H1 (cell line): ENCODE results near the gene KCNT1. TPM values are rescaled to one million over a fixed set of nuclear protein-coding genes. Genes with fewer than 3 reads are reported as not detected.

Source experiments
- CTCF ChIA-PET: fragments of 300-600 bp; sonication (Branson Sonifier 250); formaldehyde crosslinking; loops from one replicate; lab custom pipeline; 2021; ENCODE audit not compliant: partially characterized antibody; lab: Charles Lee
- POLR2A ChIA-PET: fragments of 300-600 bp; sonication (Branson Sonifier 250); formaldehyde crosslinking; loops from one replicate; lab custom pipeline; 2021; ENCODE audit warnings: inconsistent platforms; ENCODE audit not compliant: partially characterized antibody; lab: Charles Lee
- DNase-seq, 2 experiments: peaks; one replicate each; pipeline versions ENCODE4 v3.0.0 to v3.0.0-alpha.2; 2010 to 2022; ENCODE audit warnings: low spot score in 2 of 2, low read depth in 1 of 2, mixed read lengths in 1 of 2
- FAIRE-seq: peaks from 2 replicates; lab custom pipeline; 2011; peaks lifted over from hg19 to GRCh38; lab: Jason Lieb, UNC
- H2AFZ ChIP-seq: 2 replicates; pipeline ENCODE4 v1.8.1; 2012; ENCODE audit warnings: low read length, inconsistent platforms
- H2AK5ac ChIP-seq: 2 replicates; pipeline ENCODE4 v1.6.1; 2013; ENCODE audit warnings: low read depth, low read length
- H2BK120ac ChIP-seq: replicated peaks from 2 replicates; pipeline ENCODE3; 2013; ENCODE audit warnings: low read depth, low read length, inconsistent platforms
- H2BK12ac ChIP-seq: 2 replicates; pipeline ENCODE4 v1.6.1; 2013; ENCODE audit warnings: low read depth, low read length
- H2BK15ac ChIP-seq: 2 replicates; pipeline ENCODE4 v1.6.1; 2013; ENCODE audit warnings: low read length
- H2BK20ac ChIP-seq: 2 replicates; pipeline ENCODE4 v1.6.1; 2013; ENCODE audit warnings: low read length
- H2BK5ac ChIP-seq: 2 replicates; pipeline ENCODE4 v1.6.1; 2013; ENCODE audit warnings: low read depth, low read length
- H3K14ac ChIP-seq: 2 replicates; pipeline ENCODE4 v1.6.1; 2013; ENCODE audit warnings: inconsistent platforms; ENCODE audit not compliant: insufficient read length
- H3K18ac ChIP-seq: 2 replicates; pipeline ENCODE4 v1.6.1; 2013; ENCODE audit warnings: low read length; ENCODE audit errors: extremely low read depth
- H3K23ac ChIP-seq: 2 replicates; pipeline ENCODE4 v1.6.1; 2013; ENCODE audit warnings: inconsistent platforms; ENCODE audit not compliant: insufficient read length
- H3K23me2 ChIP-seq: 2 replicates; pipeline ENCODE4 v1.6.1; 2013; ENCODE audit warnings: low read depth, low read length
- H3K27ac ChIP-seq: 2 replicates; pipeline ENCODE4 v1.6.1; 2011; ENCODE audit warnings: low read depth, low read length, inconsistent platforms
- H3K27me3 ChIP-seq, 4 experiments: replicated peaks in 1 of 4; 1 replicate in 1 of 4; 2 replicates in 3 of 4; pipeline versions ENCODE4 v1.6.1 to v1.8.1; 2011 to 2013; ENCODE audit warnings: low read length in 3 of 4, mild to moderate bottlenecking in 3 of 4, inconsistent platforms in 2 of 4, mixed read lengths in 2 of 4, moderate library complexity in 1 of 4; ENCODE audit not compliant: control insufficient read depth in 3 of 4, insufficient read depth in 3 of 4; ENCODE audit errors: extremely low read depth in 1 of 4
- H3K36me3 ChIP-seq, 4 experiments: 2 replicates each; pipeline versions ENCODE4 v1.6.1 to v1.8.1; 2011 to 2013; ENCODE audit warnings: mild to moderate bottlenecking in 4 of 4, low read length in 3 of 4, moderate library complexity in 2 of 4, control low read depth in 1 of 4, inconsistent platforms in 1 of 4; ENCODE audit not compliant: insufficient read depth in 4 of 4, control insufficient read depth in 2 of 4
- H3K4ac ChIP-seq: replicated peaks from 2 replicates; pipeline ENCODE3; 2013; ENCODE audit warnings: low read length, low read depth, mixed read lengths, inconsistent platforms; ENCODE audit not compliant: insufficient read length
- H3K4me1 ChIP-seq, 4 experiments: replicated peaks in 1 of 4; 1 replicate in 1 of 4; 2 replicates in 3 of 4; pipeline versions ENCODE4 v1.6.1 to v1.8.1; 2011 to 2013; ENCODE audit warnings: low read length in 3 of 4, inconsistent platforms in 2 of 4, mixed read lengths in 1 of 4; ENCODE audit not compliant: insufficient read depth in 4 of 4, control insufficient read depth in 3 of 4
- H3K4me2 ChIP-seq, 2 experiments: 2 replicates each; pipeline versions ENCODE4 v1.6.1 to v1.8.1; 2011 to 2013; ENCODE audit warnings: low read depth in 2 of 2, low read length in 2 of 2, control low read depth in 1 of 2, inconsistent platforms in 1 of 2, mild to moderate bottlenecking in 1 of 2; ENCODE audit not compliant: insufficient read depth in 1 of 2
- H3K4me3 ChIP-seq, 4 experiments: fragments of 200-600, 300-600 bp in 1 of 4; sonication (generic), shearing (Covaris generic), sonication (Bioruptor Twin) in 1 of 4; 2 replicates each; pipeline versions ENCODE4 v1.5.1 to v1.8.1; 2011 to 2016; ENCODE audit warnings: low read length in 4 of 4, low read depth in 3 of 4, control low read depth in 2 of 4, inconsistent platforms in 2 of 4, mild to moderate bottlenecking in 2 of 4, mixed read lengths in 1 of 4, moderate library complexity in 1 of 4; ENCODE audit not compliant: insufficient read depth in 2 of 4; ENCODE audit errors: extremely low read depth in 1 of 4
- H3K56ac ChIP-seq: replicated peaks from 2 replicates; pipeline ENCODE3; 2013; ENCODE audit warnings: low read depth, mild to moderate bottlenecking, mixed read lengths, low read length, inconsistent platforms; ENCODE audit not compliant: insufficient read length
- H3K79me1 ChIP-seq: 2 replicates; pipeline ENCODE4 v1.6.1; 2013; ENCODE audit warnings: low read depth, low read length, control low read depth
- H3K79me2 ChIP-seq, 2 experiments: 2 replicates each; pipeline versions ENCODE4 v1.6.1 to v1.8.1; 2012 to 2013; ENCODE audit warnings: low read length in 2 of 2, mild to moderate bottlenecking in 2 of 2, inconsistent platforms in 1 of 2; ENCODE audit not compliant: insufficient read depth in 2 of 2, control insufficient read depth in 1 of 2
- H3K9ac ChIP-seq, 4 experiments: replicated peaks in 1 of 4; 1 replicate in 1 of 4; 2 replicates in 3 of 4; pipeline versions ENCODE4 v1.6.1 to v1.8.1; 2011 to 2013; ENCODE audit warnings: low read depth in 3 of 4, low read length in 3 of 4, control low read depth in 2 of 4, mild to moderate bottlenecking in 2 of 4, moderate library complexity in 2 of 4, inconsistent platforms in 1 of 4; ENCODE audit errors: extremely low read depth in 1 of 4
- H3K9me3 ChIP-seq, 2 experiments: 2 replicates each; pipeline versions ENCODE4 v1.6.1 to v1.8.1; 2012 to 2013; ENCODE audit warnings: mild to moderate bottlenecking in 2 of 2, moderate library complexity in 2 of 2, control low read depth in 1 of 2, inconsistent platforms in 1 of 2, low read depth in 1 of 2, low read length in 1 of 2, mixed read lengths in 1 of 2; ENCODE audit not compliant: insufficient read depth in 2 of 2
- H4K20me1 ChIP-seq, 2 experiments: replicated peaks in 1 of 2; 2 replicates each; pipeline versions ENCODE3 to v1.8.1; 2011 to 2013; ENCODE audit warnings: inconsistent platforms in 2 of 2, low read length in 2 of 2, mild to moderate bottlenecking in 1 of 2; ENCODE audit not compliant: insufficient read depth in 2 of 2, control insufficient read depth in 1 of 2
- H4K5ac ChIP-seq: 2 replicates; pipeline ENCODE4 v1.6.1; 2013; ENCODE audit warnings: low read length, low read depth, mixed read lengths, inconsistent platforms; ENCODE audit not compliant: insufficient read length
- H4K8ac ChIP-seq: 2 replicates; pipeline ENCODE4 v1.8.0; 2013; ENCODE audit warnings: mild to moderate bottlenecking, moderate library complexity, low read length, inconsistent platforms; ENCODE audit not compliant: insufficient read depth; ENCODE audit errors: extremely low read depth
- H4K91ac ChIP-seq: replicated peaks from 2 replicates; pipeline ENCODE3; 2013; ENCODE audit warnings: low read length, mixed read lengths, inconsistent platforms; ENCODE audit not compliant: insufficient read length
- BRCA1 ChIP-seq: IDR thresholded peaks from 2 replicates; pipeline ENCODE4 v1.6.1; 2012; ENCODE audit warnings: low read depth, low read length, improper control_type of control experiment
- CBX5 ChIP-seq: fragments of 300-800, 300-1000 bp; sonication (generic); IDR thresholded peaks from 2 replicates; pipeline ENCODE4 v1.7.1; 2016; ENCODE audit warnings: antibody characterized with exemption, low read length, low read depth
- HDAC2 ChIP-seq, 2 experiments: fragments of 300-600 bp in 1 of 2; sonication (generic) in 1 of 2; IDR thresholded peaks; 2 replicates each; pipeline ENCODE4 v1.6.1; 2011 to 2012; ENCODE audit warnings: low read depth in 2 of 2, low read length in 2 of 2, mild to moderate bottlenecking in 2 of 2, moderate library complexity in 2 of 2, borderline replicate concordance in 1 of 2, inconsistent platforms in 1 of 2
- RXRA ChIP-seq: IDR thresholded peaks from 2 replicates; pipeline ENCODE4 v1.6.1; 2011; ENCODE audit warnings: low read depth, mild to moderate bottlenecking, low read length, moderate library complexity; ENCODE audit not compliant: insufficient read depth
- SUZ12 ChIP-seq: fragments of 200-600 bp; sonication (generic); IDR thresholded peaks from 2 replicates; pipeline ENCODE4 v1.6.1; 2012; ENCODE audit warnings: mild to moderate bottlenecking, inconsistent platforms, low read length, moderate library complexity, mixed read lengths
- WGBS, 2 experiments: shearing (Covaris generic) in 1 of 2; methylation state at CpG; one replicate each; pipeline versions ENCODE4 v1.1.6 to v1.1.7; 2013 to 2015; ENCODE audit warnings: low lambda C conversion rate in 2 of 2, mixed read lengths in 2 of 2, inconsistent platforms in 1 of 2, low coverage in 1 of 2, missing lambda C conversion rate in 1 of 2; ENCODE audit not compliant: insufficient replicate concordance in 2 of 2, insufficient coverage in 1 of 2, insufficient read length in 1 of 2; ENCODE audit errors: extremely low coverage in 1 of 2, missing lambda C conversion rate in 1 of 2; 5-methylcytosine and 5-hydroxymethylcytosine counted together
- polyA plus RNA-seq, 7 experiments: library from polyadenylated mRNA; depleted of rRNA in 3 of 7; stranded (reverse) in 5 of 7; unstranded in 2 of 7; fragments of >200 nt in 5 of 7; fragments of 200-250 nt in 2 of 7; gene quantifications; 1 replicate in 5 of 7; 2 replicates in 1 of 7; 4 replicates in 1 of 7; pipeline versions ENCODE4 v1.2.1 to v1.2.3, GENCODE V29; 2011 to 2013; ENCODE audit warnings: missing spikeins in 2 of 7, mixed read lengths in 2 of 7
- total RNA-seq: library from RNA; stranded (reverse); fragmentation: NEBNext Ultra II Directional; extraction: Animal tissue kit (Norgen Biotek cat#: 25700); gene quantifications from 2 replicates; pipeline ENCODE4 v1.2.1, GENCODE V29; 2021
- TF ChIP-seq, protein P1 (sequence below): IDR thresholded peaks from 2 replicates; pipeline ENCODE4 v1.6.1; 2012; ENCODE audit warnings: inconsistent platforms

The KCNT1 gene
- total and polyA plus RNA-seq, 2 of the 8 experiments (the other 6 are each of a cell fraction or from before 2014, with no cell fraction given), result 0.13 to 0.20 TPM

DNA sequence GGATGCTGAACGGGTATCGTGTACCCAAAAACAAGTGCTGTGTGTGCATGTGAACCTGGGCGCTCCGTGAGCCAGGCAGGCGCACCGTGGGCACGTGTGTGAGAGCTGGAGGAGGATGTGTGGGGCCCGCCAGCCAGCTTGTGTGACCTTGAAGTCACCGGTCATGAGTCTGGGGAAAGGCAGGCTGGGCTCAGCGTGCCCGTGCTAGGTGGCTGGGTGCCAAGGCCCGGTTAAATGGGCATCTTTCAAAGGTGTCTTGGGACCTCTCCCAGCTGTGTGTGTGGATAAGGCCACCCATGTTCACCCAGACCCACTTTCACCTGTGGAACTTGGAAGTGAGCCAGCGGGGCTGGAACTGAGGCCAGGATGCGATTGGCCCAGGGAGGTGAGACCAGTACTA, 3.4 kb downstream of the KCNT1 start:
- no peak overlapping the region for H3K9ac ChIP-seq
- H3K79me1 ChIP-seq, result no peaks in the 10 kb centered on the region
- no peak overlapping the region for H4K5ac ChIP-seq
- no peak overlapping the region for H2BK12ac ChIP-seq
- ChIA-PET POLR2A (interaction anchor here (0.6 to 1.9 kb wide), 4 partner anchors 8 to 60 kb away, joined by 3 to 7 read pairs (median 6); no protein-coding TSS in a partner anchor), CTCF (interaction anchor here (0.6 to 3.4 kb wide), 8 partner anchors 9 to 160 kb away, joined by 3 to 18 read pairs (median 4); no protein-coding TSS in a partner anchor)
- H3K27ac ChIP-seq, result no peak overlapping the region
- DNase-seq, result no peak
- no peak overlapping the region for H3K4ac ChIP-seq
- no peak overlapping the region for H2AFZ ChIP-seq
- 88% methylated on average over 14 of the region's 14 CpGs; no CpG with 5 or more reads in 1 of the 2 experiments for WGBS, 2 experiments
- no peak overlapping the region for H3K56ac ChIP-seq
- H3K4me3 ChIP-seq, result no peak overlapping the region
- H3K4me2 ChIP-seq, result no peak overlapping the region
- no peaks in the 10 kb centered on the region for H3K79me2 ChIP-seq
- peaks cover 0 to 5% of the 10 kb centered on the region in 2 experiments for H4K20me1 ChIP-seq
- no peaks in the 10 kb centered on the region for H3K9me3 ChIP-seq
- no peak overlapping the region for H2BK20ac ChIP-seq
- no peak overlapping the region for H3K18ac ChIP-seq
- H3K36me3 ChIP-seq, result no peaks in the 10 kb centered on the region
- no peak overlapping the region for H3K23ac ChIP-seq
- H3K4me1 ChIP-seq, result peaks cover 0 to 12% (median under 1%) of the 10 kb centered on the region in 4 experiments; a peak in 2 of 7 replicates
- peaks cover 0 to 14% (median 4%) of the 10 kb centered on the region in 4 experiments; a peak in 4 of 7 replicates for H3K27me3 ChIP-seq
- peaks cover 3% of the 10 kb centered on the region; the same call in 1 of the 2 replicates for H3K23me2 ChIP-seq
- no peak overlapping the region for H4K8ac ChIP-seq
- H4K91ac ChIP-seq, result no peak overlapping the region
- H2BK5ac ChIP-seq, result no peak overlapping the region
- no peak overlapping the region for H3K14ac ChIP-seq
- H2BK15ac ChIP-seq, result no peak overlapping the region
- H2AK5ac ChIP-seq, result no peak overlapping the region
- FAIRE-seq, result no peak
- H2BK120ac ChIP-seq, result no peak overlapping the region
- TF ChIP-seq RXRA, result no peak
- TF ChIP-seq BRCA1, result no peak
- no peak for TF ChIP-seq HDAC2 (IDR thresholded peaks at IDR 0.05; ENCODE audit: borderline replicate concordance in 1 of 2, low read depth in 2 of 2, low read length in 2 of 2)
- TF ChIP-seq, protein P1, sequence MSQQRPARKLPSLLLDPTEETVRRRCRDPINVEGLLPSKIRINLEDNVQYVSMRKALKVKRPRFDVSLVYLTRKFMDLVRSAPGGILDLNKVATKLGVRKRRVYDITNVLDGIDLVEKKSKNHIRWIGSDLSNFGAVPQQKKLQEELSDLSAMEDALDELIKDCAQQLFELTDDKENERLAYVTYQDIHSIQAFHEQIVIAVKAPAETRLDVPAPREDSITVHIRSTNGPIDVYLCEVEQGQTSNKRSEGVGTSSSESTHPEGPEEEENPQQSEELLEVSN, result no peak
- no peak for TF ChIP-seq SUZ12
- TF ChIP-seq CBX5, result no peak
